Measurements from ENCODE around the gene LRP1. TPM values are rescaled to one million over a fixed set of nuclear protein-coding genes. Genes with fewer than 3 reads are reported as not detected.
A peak's percentile ranks its signal among the peaks of the same experiment; 100 is the strongest.

Gene LRP1
- total RNA-seq, 3 donors from 2014 or later (not counting 1 experiment from before 2014, with no cell fraction given): 6.7 to 13.1 (median 9.5) TPM

DNA sequence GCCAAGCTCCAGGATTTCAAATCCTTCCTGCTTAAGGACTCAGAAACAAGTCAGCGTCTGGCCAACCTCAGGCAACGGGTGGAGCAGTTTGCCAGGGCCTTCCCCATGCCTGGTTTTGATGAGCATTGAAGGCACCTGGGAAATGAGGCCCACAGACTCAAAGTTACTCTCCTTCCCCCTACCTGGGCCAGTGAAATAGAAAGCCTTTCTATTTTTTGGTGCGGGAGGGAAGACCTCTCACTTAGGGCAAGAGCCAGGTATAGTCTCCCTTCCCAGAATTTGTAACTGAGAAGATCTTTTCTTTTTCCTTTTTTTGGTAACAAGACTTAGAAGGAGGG lies 105.9 kb downstream of the LRP1 start:
- Mint-ChIP-seq H3K27me3 (ENCODE audit: low read depth in 2 of 2) (peaks cover 24 to 32% of the 10 kb centered on the region in 2 donors), H3K27ac (no peak overlapping the region), H3K4me3 (no peak overlapping the region), H3K9me3 (no peaks in the 10 kb centered on the region), H3K4me1 (peaks cover 30 to 49% of the 10 kb centered on the region in 2 donors), H3K36me3 (peaks cover 9% of the 10 kb centered on the region)
- DNase-seq: no peak
- Histone ChIP-seq H3K4me3 (ENCODE audit: low read length) (no peak overlapping the region), H3K36me3 (ENCODE audit: control insufficient read depth, insufficient read depth, low read length) (peaks cover 31% of the 10 kb centered on the region), H3K27ac (ENCODE audit: low read length) (peak overlapping the region; percentile 35), H3K9me3 (ENCODE audit: control insufficient read depth, insufficient read depth, low read length) (no peaks in the 10 kb centered on the region), H3K27me3 (ENCODE audit: control insufficient read depth, insufficient read depth, low read length) (peaks cover 36% of the 10 kb centered on the region), H3K4me1 (ENCODE audit: control insufficient read depth, insufficient read depth, low read length) (peaks cover 68% of the 10 kb centered on the region)
- intact Hi-C loops (cut with micrococcal nuclease): no loop called here
- WGBS (ENCODE audit: insufficient coverage): 87% methylated on average over 3 of the region's 3 CpGs
- TF ChIP-seq, protein P1, sequence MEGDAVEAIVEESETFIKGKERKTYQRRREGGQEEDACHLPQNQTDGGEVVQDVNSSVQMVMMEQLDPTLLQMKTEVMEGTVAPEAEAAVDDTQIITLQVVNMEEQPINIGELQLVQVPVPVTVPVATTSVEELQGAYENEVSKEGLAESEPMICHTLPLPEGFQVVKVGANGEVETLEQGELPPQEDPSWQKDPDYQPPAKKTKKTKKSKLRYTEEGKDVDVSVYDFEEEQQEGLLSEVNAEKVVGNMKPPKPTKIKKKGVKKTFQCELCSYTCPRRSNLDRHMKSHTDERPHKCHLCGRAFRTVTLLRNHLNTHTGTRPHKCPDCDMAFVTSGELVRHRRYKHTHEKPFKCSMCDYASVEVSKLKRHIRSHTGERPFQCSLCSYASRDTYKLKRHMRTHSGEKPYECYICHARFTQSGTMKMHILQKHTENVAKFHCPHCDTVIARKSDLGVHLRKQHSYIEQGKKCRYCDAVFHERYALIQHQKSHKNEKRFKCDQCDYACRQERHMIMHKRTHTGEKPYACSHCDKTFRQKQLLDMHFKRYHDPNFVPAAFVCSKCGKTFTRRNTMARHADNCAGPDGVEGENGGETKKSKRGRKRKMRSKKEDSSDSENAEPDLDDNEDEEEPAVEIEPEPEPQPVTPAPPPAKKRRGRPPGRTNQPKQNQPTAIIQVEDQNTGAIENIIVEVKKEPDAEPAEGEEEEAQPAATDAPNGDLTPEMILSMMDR (IDR thresholded peaks at IDR 0.05): no peak
- ATAC-seq: no peak

DNA sequence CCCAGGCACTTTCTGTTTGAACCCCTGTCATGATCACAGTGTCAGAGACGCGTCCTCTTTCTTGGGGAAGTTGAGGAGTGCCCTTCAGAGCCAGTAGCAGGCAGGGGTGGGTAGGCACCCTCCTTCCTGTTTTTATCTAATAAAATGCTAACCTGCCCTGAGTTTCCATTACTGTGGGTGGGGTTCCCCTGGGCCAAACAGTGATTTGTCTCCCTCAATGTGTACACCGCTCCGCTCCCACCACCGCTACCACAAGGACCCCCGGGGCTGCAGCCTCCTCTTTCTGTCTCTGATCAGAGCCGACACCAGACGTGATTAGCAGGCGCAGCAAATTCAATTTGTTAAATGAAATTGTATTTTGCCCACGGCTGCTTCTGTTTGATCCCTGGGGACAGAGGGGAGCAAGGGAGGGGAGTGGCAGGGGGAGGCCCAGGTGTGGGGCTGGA lies 106.3 kb downstream of the LRP1 start:
- Histone ChIP-seq H3K27me3 (ENCODE audit: control insufficient read depth, insufficient read depth, low read length) (peaks cover 40% of the 10 kb centered on the region), H3K9me3 (ENCODE audit: control insufficient read depth, insufficient read depth, low read length) (no peaks in the 10 kb centered on the region), H3K36me3 (ENCODE audit: control insufficient read depth, insufficient read depth, low read length) (peaks cover 31% of the 10 kb centered on the region), H3K27ac (ENCODE audit: low read length) (peak overlapping the region; percentile 35), H3K4me3 (ENCODE audit: low read length) (no peak overlapping the region), H3K4me1 (ENCODE audit: control insufficient read depth, insufficient read depth, low read length) (peaks cover 70% of the 10 kb centered on the region)
- no peak for ATAC-seq
- Mint-ChIP-seq H3K4me1 (peaks cover 30 to 49% of the 10 kb centered on the region in 2 donors), H3K36me3 (peaks cover 9% of the 10 kb centered on the region), H3K27ac (no peak overlapping the region), H3K9me3 (no peaks in the 10 kb centered on the region), H3K4me3 (no peak overlapping the region), H3K27me3 (ENCODE audit: low read depth in 2 of 2) (peaks cover 27 to 35% of the 10 kb centered on the region in 2 donors)
- intact Hi-C loops (cut with micrococcal nuclease): no loop called here
- 85% methylated on average over 8 of the region's 10 CpGs for WGBS (ENCODE audit: insufficient coverage)
- DNase-seq: no peak
- TF ChIP-seq, protein P1 (IDR thresholded peaks at IDR 0.05): no peak

- Histone ChIP-seq H3K36me3 (ENCODE audit: control insufficient read depth, insufficient read depth, low read length) (peaks cover 31% of the 10 kb centered on the region), H3K9me3 (ENCODE audit: control insufficient read depth, insufficient read depth, low read length) (no peaks in the 10 kb centered on the region), H3K27ac (ENCODE audit: low read length) (peak overlapping the region; percentile 35), H3K27me3 (ENCODE audit: control insufficient read depth, insufficient read depth, low read length) (peaks cover 46% of the 10 kb centered on the region), H3K4me1 (ENCODE audit: control insufficient read depth, insufficient read depth, low read length) (peaks cover 70% of the 10 kb centered on the region), H3K4me3 (ENCODE audit: low read length) (no peak overlapping the region)
- peak in 1 of 2 donors; percentile 19 for DNase-seq
- no peaks in the 10 kb centered on the region for H3K9me3 Mint-ChIP-seq
- H3K27me3 Mint-ChIP-seq (ENCODE audit: low read depth in 2 of 2): peaks cover 33 to 39% of the 10 kb centered on the region in 2 donors
- WGBS (ENCODE audit: insufficient coverage): 89% methylated on average over 26 of the region's 26 CpGs
- H3K27ac Mint-ChIP-seq: no peak overlapping the region
- H3K4me1 Mint-ChIP-seq: peaks cover 30 to 49% of the 10 kb centered on the region in 2 donors
- intact Hi-C loops (cut with micrococcal nuclease): no loop called here
- TF ChIP-seq, protein P1 (IDR thresholded peaks at IDR 0.05): no peak
- no peak for ATAC-seq
- H3K36me3 Mint-ChIP-seq: peaks cover 9% of the 10 kb centered on the region
- H3K4me3 Mint-ChIP-seq: no peak overlapping the region
Measured at GRCh38 chr12:57235017-57235727, 106.9 kb downstream of the LRP1 start.
